WI38 (cell line): ENCODE results near the gene HMGXB4.

Experiments used
- H3K4me3 ChIP-seq: 2 replicates; pipeline ENCODE4 v1.5.1; 2011; ENCODE audit warnings: low read depth, mild to moderate bottlenecking, control low read depth, low read length
- CTCF ChIP-seq: IDR thresholded peaks from 2 replicates; pipeline ENCODE4 v1.5.1; 2012; ENCODE audit warnings: low read depth, mild to moderate bottlenecking, control low read depth, low read length

Gene HMGXB4

DNA sequence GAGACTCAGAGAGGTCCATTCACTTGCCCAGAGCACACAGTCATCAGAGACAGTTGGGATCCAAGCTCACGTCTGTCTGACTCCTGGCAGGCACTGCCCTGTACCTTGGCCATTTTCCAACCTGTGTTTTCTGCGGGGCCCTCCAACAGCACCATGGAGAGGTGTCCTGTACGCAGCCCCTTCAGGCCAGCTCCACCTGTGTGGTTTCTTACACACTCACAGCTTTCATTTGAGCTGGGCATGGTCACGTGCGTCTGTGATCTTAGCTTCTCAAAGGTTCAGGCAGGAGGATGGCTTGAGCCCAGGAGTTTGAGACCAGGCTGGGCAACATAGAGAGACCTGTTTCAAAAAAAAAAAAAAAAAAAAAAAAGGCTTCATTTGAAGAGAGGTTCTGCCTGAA, 66.8 kb downstream of the HMGXB4 start:
- TF ChIP-seq CTCF = no peak
- H3K4me3 ChIP-seq = no peak overlapping the region

DNA sequence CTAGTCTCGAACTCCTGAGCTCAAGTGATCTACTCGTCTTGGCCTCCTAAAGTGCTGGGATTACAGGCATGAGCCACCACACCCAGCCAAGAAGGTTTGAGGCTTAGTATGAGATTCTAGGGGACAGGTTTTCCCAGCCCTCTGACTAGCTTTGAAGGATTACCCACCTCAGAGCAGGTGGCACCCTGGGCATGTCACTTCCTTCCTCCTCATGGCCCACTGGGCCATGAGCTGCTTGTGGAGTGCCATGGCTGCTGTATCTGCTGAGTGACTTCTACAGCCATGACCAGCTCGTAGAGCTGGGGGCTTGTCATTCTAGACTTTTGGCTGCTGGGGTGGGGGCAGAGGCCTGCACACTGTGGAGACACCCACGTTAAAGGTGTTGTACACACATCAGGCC, 67.5 kb downstream of the HMGXB4 start:
- no peak for TF ChIP-seq CTCF
- no peak overlapping the region for H3K4me3 ChIP-seq

DNA sequence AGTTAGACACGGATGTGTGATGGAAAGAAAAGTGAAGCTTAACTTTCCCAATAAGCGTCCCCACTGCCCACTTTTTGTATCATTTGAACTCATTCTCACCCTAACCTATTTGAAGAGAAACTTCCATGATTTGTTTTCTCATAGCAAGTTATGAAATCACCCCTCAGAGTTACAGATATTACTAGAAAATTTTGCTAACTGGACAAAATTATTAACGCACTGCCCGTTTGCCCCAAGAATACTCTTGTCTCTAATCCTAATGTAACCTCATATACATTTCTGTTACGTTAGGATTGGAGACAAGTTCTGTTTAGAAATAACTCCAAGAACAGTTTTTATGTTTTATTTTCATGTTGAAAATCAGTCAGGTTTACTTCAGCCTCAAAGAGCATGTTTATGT, 67.9 kb downstream of the HMGXB4 start:
- TF ChIP-seq CTCF = no peak
- H3K4me3 ChIP-seq = no peak overlapping the region

GRCh38 chr22:35326854-35327562, 69.7 kb downstream of the HMGXB4 start:
- H3K4me3 ChIP-seq = no peak overlapping the region
- no peak for TF ChIP-seq CTCF

GRCh38 chr22:35327690-35328471, 70.6 kb downstream of the HMGXB4 start:
- no peak overlapping the region for H3K4me3 ChIP-seq
- no peak for TF ChIP-seq CTCF

DNA sequence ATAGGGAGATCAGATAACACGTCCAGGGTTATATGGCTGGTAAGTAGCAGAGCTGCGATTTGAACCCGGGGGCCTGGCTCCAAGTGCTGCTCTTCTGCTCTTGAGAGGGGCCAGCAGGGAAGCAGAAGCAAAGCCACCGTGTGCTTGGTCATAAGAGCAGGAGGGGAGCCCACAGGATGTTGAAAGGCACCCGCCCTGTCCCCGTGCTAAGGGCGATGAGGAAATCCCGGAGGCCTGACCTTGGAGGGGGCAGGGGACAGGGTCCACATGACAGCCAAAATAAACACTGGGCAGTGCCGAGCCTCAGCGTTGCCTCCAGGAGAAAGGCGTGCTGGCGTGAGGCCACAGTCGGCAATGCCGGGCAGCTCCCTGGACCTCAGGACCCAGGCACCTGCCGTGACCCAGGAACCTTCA, 71.2 kb downstream of the HMGXB4 start:
- H3K4me3 ChIP-seq = no peak overlapping the region
- no peak for TF ChIP-seq CTCF

- TF ChIP-seq CTCF = no peak
- no peak overlapping the region for H3K4me3 ChIP-seq
Observed at GRCh38 chr22:35329114-35329847, 72.0 kb downstream of the HMGXB4 start.
